ENCODE measurements around the gene NFIA. TPM values are rescaled to one million over a fixed set of nuclear protein-coding genes. Genes with fewer than 3 reads are reported as not detected.

The NFIA gene
- total RNA-seq, 1 donor from 2014 or later: 163 TPM

DNA sequence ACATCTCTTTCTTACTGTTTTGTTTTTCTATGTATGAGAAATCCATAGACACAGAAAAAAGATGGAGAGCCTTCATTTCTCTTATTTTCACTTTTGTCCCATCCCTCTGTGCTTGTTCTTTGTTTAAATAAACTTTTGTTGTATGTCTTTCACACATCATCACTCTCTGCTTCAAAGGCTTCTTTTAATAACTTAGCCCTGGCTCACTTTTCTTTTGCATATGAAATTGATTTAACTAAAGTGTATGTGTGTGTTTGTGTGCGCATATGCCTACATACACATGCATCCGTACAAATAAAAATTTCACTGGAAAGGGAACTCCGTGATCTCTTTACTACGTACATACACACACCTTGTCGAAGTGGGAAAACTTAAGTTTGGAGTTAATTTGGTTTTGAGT, 168.6 kb downstream of the NFIA start:
- H3K9me3 Mint-ChIP-seq: peaks cover 11% of the 10 kb centered on the region
- no peak overlapping the region for H3K4me3 Mint-ChIP-seq
- peak overlapping the region; percentile 60 for H3K27ac Mint-ChIP-seq
- no peaks in the 10 kb centered on the region for H3K27me3 Mint-ChIP-seq (ENCODE audit: low read depth)
- TF ChIP-seq, protein P1, sequence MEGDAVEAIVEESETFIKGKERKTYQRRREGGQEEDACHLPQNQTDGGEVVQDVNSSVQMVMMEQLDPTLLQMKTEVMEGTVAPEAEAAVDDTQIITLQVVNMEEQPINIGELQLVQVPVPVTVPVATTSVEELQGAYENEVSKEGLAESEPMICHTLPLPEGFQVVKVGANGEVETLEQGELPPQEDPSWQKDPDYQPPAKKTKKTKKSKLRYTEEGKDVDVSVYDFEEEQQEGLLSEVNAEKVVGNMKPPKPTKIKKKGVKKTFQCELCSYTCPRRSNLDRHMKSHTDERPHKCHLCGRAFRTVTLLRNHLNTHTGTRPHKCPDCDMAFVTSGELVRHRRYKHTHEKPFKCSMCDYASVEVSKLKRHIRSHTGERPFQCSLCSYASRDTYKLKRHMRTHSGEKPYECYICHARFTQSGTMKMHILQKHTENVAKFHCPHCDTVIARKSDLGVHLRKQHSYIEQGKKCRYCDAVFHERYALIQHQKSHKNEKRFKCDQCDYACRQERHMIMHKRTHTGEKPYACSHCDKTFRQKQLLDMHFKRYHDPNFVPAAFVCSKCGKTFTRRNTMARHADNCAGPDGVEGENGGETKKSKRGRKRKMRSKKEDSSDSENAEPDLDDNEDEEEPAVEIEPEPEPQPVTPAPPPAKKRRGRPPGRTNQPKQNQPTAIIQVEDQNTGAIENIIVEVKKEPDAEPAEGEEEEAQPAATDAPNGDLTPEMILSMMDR (IDR thresholded peaks at IDR 0.05; ENCODE audit: unreplicated experiment): no peak
- H3K4me1 Mint-ChIP-seq: peaks cover 61% of the 10 kb centered on the region
- H3K36me3 Mint-ChIP-seq: peaks cover 9% of the 10 kb centered on the region
- no peak for DNase-seq (ENCODE audit: low spot score in 2 of 2, unreplicated experiment in 2 of 2)

DNA sequence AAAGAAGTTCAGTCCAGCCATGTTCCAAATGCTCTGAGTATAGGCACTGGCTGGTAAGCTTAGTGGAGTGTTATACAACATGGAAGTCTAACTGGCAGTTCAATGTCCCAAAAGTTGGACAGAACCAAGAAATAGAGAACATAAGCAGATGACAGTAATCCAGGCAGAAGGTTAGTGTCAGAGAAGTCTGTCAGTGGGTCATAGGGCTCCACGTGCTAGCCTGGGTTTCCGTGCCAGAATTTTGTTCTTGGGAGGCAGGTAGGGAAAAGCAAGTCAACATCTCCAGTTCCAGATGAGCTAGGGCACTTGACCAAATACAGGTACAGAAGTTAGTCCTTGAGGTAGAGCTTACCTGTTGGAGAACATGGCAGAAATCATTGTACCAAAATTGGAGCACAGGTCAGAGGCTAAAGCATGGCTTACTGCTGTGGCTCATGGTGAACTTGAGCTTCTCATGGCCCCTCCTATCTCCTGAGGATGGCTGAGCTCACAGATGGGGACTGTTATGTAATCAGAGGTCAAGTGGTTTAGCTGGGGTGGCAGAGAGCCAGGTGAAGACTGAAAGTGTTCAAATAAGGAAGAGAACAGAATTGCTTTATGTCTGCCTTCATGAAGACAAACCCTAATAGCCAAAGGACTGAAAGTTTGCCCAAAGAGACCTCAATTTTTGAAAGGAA, 170.8 kb downstream of the NFIA start:
- DNase-seq (ENCODE audit: low spot score in 2 of 2, unreplicated experiment in 2 of 2): no peak
- Mint-ChIP-seq H3K4me3 (no peak overlapping the region), H3K4me1 (peaks cover 56% of the 10 kb centered on the region), H3K27me3 (ENCODE audit: low read depth) (no peaks in the 10 kb centered on the region), H3K9me3 (no peaks in the 10 kb centered on the region), H3K36me3 (no peaks in the 10 kb centered on the region), H3K27ac (peak overlapping the region; percentile 85)
- TF ChIP-seq, protein P1 (IDR thresholded peaks at IDR 0.05; ENCODE audit: unreplicated experiment): no peak

DNA sequence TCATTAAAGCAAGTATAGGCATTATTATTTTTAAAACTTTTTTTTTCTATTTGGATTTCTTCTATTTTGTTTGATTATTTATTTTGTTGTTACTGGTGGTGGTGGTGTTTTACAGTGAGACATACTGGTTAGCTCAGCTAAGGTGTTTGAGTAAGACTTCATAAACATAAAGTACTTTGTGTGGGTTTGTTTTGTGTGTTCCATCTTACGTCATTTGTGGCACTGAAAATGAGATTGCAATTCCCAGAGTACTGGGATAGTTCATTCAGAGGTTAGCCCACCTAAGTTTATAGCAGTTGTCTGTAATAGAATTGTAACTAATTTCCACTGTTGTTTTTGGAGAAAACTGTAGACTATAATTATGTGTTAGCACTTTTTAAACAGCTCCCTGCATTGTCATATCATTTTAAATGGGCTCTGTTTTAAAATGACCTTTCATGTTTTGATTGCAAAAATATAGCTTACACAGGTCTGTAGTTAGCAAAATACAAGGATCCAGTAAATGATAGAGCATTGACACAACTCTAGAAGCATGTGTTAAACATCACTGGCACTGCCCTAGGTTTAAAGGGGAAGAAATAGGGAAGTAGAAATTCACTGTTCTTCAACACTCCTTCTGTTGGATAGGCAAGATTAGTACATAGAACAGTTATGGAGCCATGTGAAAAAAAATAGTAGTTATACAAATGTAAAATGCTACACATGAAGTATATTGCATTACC, 171.7 kb downstream of the NFIA start:
- TF ChIP-seq, protein P1 (IDR thresholded peaks at IDR 0.05; ENCODE audit: unreplicated experiment): no peak
- no peaks in the 10 kb centered on the region for H3K9me3 Mint-ChIP-seq
- no peaks in the 10 kb centered on the region for H3K36me3 Mint-ChIP-seq
- DNase-seq (ENCODE audit: low spot score in 2 of 2, unreplicated experiment in 2 of 2): no peak
- no peaks in the 10 kb centered on the region for H3K27me3 Mint-ChIP-seq (ENCODE audit: low read depth)
- H3K4me1 Mint-ChIP-seq: peaks cover 49% of the 10 kb centered on the region
- H3K27ac Mint-ChIP-seq: peak overlapping the region; percentile 85
- H3K4me3 Mint-ChIP-seq: no peak overlapping the region

DNA sequence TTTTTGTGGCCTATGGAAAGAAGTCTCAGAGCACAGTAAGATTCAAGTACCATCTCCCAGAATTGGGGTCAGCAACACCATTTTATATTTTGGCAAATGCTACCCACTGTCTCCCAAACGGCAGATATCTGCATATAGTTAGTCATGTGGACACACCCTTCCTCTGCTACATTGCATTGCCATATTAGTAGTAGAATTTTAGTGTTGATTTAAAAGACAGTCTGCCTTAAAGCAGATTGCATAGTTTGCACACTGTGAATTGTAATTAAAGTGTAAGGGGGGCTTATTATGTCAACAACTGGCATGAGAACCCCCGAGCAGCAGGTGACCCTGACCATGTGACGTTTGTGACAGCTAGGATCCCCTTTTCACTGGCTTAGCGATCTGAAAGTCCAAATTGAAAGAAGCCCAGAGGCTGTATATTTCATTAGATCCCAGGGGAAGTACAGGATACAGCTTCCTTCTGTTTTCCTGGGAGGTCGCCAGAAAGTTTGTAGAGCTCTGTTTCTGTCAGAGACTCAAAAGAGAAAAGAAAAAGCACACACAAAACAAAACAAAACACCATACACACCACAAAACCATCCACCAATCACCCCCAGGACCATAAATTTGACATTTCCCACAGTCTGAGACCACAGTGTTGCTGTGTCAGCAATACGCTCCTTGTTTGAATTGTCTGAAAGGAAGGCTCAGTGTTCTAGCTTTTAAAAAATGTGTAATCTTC, 172.4 kb downstream of the NFIA start:
- peaks cover 50% of the 10 kb centered on the region for H3K4me1 Mint-ChIP-seq
- DNase-seq (ENCODE audit: low spot score in 2 of 2, unreplicated experiment in 2 of 2): no peak

DNA sequence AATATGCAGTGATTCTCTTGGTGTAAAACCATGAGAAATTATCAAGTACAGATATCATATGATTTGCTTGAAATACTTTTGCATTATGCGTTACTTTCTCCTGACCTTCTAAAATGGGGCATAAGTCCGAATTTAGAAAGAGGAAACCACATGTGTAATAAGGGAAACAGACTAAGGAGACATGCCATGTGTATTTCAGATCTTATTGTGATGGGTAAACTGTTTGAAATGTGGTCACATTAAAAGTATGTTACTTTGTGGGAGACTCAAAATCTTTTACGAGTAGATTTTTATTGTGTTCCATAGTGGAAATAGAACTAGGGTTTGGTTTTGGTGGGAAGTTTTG, 173.0 kb downstream of the NFIA start:
- no peak for DNase-seq (ENCODE audit: low spot score in 2 of 2, unreplicated experiment in 2 of 2)
- Mint-ChIP-seq H3K27ac (peak overlapping the region; percentile 85), H3K4me3 (no peak overlapping the region), H3K4me1 (peaks cover 48% of the 10 kb centered on the region), H3K27me3 (ENCODE audit: low read depth) (no peaks in the 10 kb centered on the region), H3K36me3 (no peaks in the 10 kb centered on the region), H3K9me3 (no peaks in the 10 kb centered on the region)
- TF ChIP-seq, protein P1 (IDR thresholded peaks at IDR 0.05; ENCODE audit: unreplicated experiment): no peak

More for the DNA sequence above, 172.4 kb downstream of the NFIA start:
- H3K27ac Mint-ChIP-seq: peak overlapping the region; percentile 85
- TF ChIP-seq, protein P1 (IDR thresholded peaks at IDR 0.05; ENCODE audit: unreplicated experiment): no peak
- H3K4me3 Mint-ChIP-seq: peak overlapping the region; percentile 39
- no peaks in the 10 kb centered on the region for H3K27me3 Mint-ChIP-seq (ENCODE audit: low read depth)
- H3K9me3 Mint-ChIP-seq: no peaks in the 10 kb centered on the region
- no peaks in the 10 kb centered on the region for H3K36me3 Mint-ChIP-seq
